Activated B cell treated with CpG ODN at 0.5 μM for 24 hours (primary cell): ENCODE results near the gene PKP4. TPM values are rescaled to one million over a fixed set of nuclear protein-coding genes. Genes with fewer than 3 reads are reported as not detected.

Source experiments
- ATAC-seq: fragments of 200-7000 bp; cut with Tn5 transposase; one replicate; pipeline ENCODE4 v1.10.0; 2021; ENCODE audit warnings: low read depth, mild to moderate bottlenecking, moderate library complexity
- CTCF ChIA-PET: fragments of 350-600 bp; sonication (Branson Sonifier 250); formaldehyde crosslinking; loops from one replicate; lab custom pipeline; 2021; ENCODE audit warnings: antibody characterized with exemption; lab: Charles Lee
- POLR2A ChIA-PET: fragments of 350-600 bp; sonication (Branson Sonifier 250); formaldehyde crosslinking; loops from one replicate; lab custom pipeline; 2021; ENCODE audit warnings: antibody characterized with exemption; lab: Charles Lee
- DNase-seq: peaks from one replicate; pipeline ENCODE4 v3.0.0; 2022
- H3K27ac Mint-ChIP-seq: one replicate; pipeline ENCODE4 v1.8.0; 2020; ENCODE audit warnings: mixed read lengths
- H3K27me3 Mint-ChIP-seq: one replicate; pipeline ENCODE4 v1.8.0; 2021; ENCODE audit warnings: mixed read lengths
- H3K36me3 Mint-ChIP-seq: one replicate; pipeline ENCODE4 v1.8.0; 2021; ENCODE audit warnings: low read depth, mixed read lengths
- H3K4me1 Mint-ChIP-seq: one replicate; pipeline ENCODE4 v1.8.0; 2021; ENCODE audit warnings: mixed read lengths
- H3K4me3 Mint-ChIP-seq: one replicate; pipeline ENCODE4 v1.8.0; 2020; ENCODE audit warnings: mild to moderate bottlenecking, mixed read lengths
- H3K9me3 Mint-ChIP-seq: one replicate; pipeline ENCODE4 v1.8.0; 2020; ENCODE audit warnings: mixed read lengths
- CTCF ChIP-seq: fragments of 200-600 bp; IDR thresholded peaks from one replicate; pipeline ENCODE4 v1.8.0; 2022; ENCODE audit warnings: antibody characterized with exemption, mild to moderate bottlenecking
- intact Hi-C: fragments of 100-400 bp; cut with micrococcal nuclease; formaldehyde crosslinking; loops from one replicate; pipeline ENCODE4 v1.15.1; 2024
- total RNA-seq: library from RNA; stranded (reverse); gene quantifications from 2 replicates; pipeline ENCODE4 v1.2.3, GENCODE V29; 2022

The PKP4 gene
- total RNA-seq, 1 donor from 2014 or later = 6.5 TPM

DNA sequence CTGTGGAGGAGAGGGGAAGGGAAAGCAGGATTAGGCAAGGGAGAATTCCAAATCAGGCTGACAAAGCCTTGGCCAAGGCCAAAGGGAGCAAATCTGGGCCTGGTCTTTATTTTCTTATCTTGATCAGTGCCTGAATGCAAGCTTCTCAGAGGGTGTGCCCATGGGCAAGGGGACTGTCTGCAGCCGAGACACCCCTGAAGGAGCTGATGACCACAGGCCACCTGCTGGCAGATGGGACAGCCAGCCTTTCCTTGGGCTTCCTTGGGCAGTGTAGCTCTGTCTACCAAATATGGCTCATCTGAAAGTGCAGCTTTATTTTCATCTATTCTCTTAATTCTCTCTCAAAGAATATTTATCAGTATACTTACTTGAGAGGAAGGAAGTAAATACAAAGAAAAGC is 117.0 kb downstream of the PKP4 start:
- peaks cover 12% of the 10 kb centered on the region for H3K9me3 Mint-ChIP-seq
- no peak for DNase-seq
- ChIA-PET CTCF (no interaction called here), POLR2A (no interaction called here)
- no peak overlapping the region for H3K4me3 Mint-ChIP-seq
- no peak for TF ChIP-seq CTCF
- no peak for ATAC-seq
- no peak overlapping the region for H3K27ac Mint-ChIP-seq
- intact Hi-C loops = no loop called here
- H3K36me3 Mint-ChIP-seq = no peaks in the 10 kb centered on the region
- H3K4me1 Mint-ChIP-seq = no peaks in the 10 kb centered on the region
- H3K27me3 Mint-ChIP-seq = no peaks in the 10 kb centered on the region

DNA sequence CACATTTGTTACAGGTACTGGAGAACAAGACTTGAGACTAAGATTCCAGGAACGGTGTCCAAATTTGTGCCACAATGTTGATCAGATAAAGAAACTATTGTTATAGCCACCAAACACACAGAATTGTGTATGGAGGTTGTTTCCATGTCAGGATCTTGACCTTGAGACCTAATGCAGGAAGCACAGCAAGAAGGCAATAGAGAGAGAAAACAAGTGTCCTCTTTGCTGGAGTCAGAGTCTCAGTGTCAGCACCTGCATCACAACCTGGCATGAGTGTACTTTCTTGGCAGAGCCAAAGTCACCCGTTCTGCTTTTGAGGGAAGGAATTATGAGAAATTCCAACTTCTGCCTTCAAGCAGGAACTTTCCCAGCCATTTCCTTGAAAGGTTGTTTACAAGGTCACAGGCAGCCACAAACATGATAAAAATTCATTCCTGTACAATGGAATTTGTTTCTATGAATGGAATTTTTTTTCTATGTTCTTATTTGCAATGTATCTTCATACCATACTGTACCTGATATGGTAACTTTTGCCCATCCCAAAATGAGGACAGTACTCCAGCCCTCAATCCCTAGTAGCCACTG is 118.4 kb downstream of the PKP4 start:
- no peaks in the 10 kb centered on the region for H3K27me3 Mint-ChIP-seq
- ChIA-PET CTCF (no interaction called here), POLR2A (no interaction called here)
- no peak for TF ChIP-seq CTCF
- H3K36me3 Mint-ChIP-seq = no peaks in the 10 kb centered on the region
- intact Hi-C loops = no loop called here
- peaks cover 12% of the 10 kb centered on the region for H3K9me3 Mint-ChIP-seq
- H3K4me1 Mint-ChIP-seq = no peaks in the 10 kb centered on the region
- ATAC-seq (no peak), DNase-seq (no peak)
- H3K4me3 Mint-ChIP-seq = no peak overlapping the region
- no peak overlapping the region for H3K27ac Mint-ChIP-seq

DNA sequence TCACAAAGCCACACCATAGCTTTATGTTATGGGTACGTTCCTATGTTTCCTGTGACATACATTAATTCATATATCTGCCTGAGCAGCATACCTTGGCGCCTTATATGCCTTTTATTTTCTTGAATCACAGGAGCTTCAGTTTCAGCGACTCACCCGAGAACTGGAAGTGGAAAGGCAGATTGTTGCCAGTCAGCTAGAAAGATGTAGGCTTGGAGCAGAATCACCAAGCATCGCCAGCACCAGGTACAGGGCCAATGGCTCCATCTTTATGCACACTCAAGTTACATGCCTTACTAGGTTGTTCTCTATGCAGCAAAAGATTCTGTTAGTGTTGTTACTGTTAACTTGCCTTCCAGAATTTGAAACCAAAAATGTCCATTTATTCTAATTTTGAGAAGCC is 120.4 kb downstream of the PKP4 start:
- H3K4me1 Mint-ChIP-seq = no peaks in the 10 kb centered on the region
- intact Hi-C loops = no loop called here
- CTCF ChIA-PET = no interaction called here
- POLR2A ChIA-PET = no interaction called here
- no peak for ATAC-seq
- no peaks in the 10 kb centered on the region for H3K27me3 Mint-ChIP-seq
- DNase-seq = no peak
- H3K4me3 Mint-ChIP-seq = no peak overlapping the region
- no peaks in the 10 kb centered on the region for H3K36me3 Mint-ChIP-seq
- H3K9me3 Mint-ChIP-seq = peaks cover 5% of the 10 kb centered on the region
- TF ChIP-seq CTCF = no peak
- no peak overlapping the region for H3K27ac Mint-ChIP-seq

GRCh38 chr2:158578703-158579330 is 122.1 kb downstream of the PKP4 start:
- Mint-ChIP-seq H3K27ac (no peak overlapping the region), H3K27me3 (no peaks in the 10 kb centered on the region), H3K9me3 (no peaks in the 10 kb centered on the region), H3K4me1 (no peaks in the 10 kb centered on the region), H3K36me3 (no peaks in the 10 kb centered on the region), H3K4me3 (no peak overlapping the region)
- ChIA-PET CTCF (no interaction called here), POLR2A (no interaction called here)
- no peak for ATAC-seq
- no peak for DNase-seq
- intact Hi-C loops = no loop called here
- no peak for TF ChIP-seq CTCF

DNA sequence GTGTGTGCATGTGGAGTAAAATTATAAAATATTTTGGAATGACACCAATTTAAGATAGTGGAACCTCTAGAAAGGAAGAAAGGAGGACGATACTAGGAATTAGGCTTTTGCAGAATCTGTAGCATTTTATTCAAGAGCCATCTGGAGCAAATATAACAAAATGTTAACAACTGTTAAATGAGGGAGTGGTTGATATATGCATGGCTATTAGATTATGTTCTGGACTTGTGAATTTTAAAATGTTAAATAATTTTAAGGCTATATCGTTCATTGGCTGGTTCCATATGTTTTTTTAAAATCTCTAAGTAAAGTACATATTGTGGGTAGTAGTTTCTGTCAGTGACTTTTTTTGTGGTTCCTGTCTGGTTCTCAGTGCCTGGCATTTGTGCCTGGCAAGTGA is 123.2 kb downstream of the PKP4 start:
- H3K4me3 Mint-ChIP-seq = no peak overlapping the region
- intact Hi-C loops = no loop called here
- no peaks in the 10 kb centered on the region for H3K9me3 Mint-ChIP-seq
- no peak for TF ChIP-seq CTCF
- DNase-seq (no peak), ATAC-seq (no peak)
- CTCF ChIA-PET = no interaction called here
- no peaks in the 10 kb centered on the region for H3K27me3 Mint-ChIP-seq
- POLR2A ChIA-PET = no interaction called here
- no peaks in the 10 kb centered on the region for H3K36me3 Mint-ChIP-seq
- H3K27ac Mint-ChIP-seq = no peak overlapping the region
- no peaks in the 10 kb centered on the region for H3K4me1 Mint-ChIP-seq
